Measurements from ENCODE around the gene IFI35. TPM values are rescaled to one million over a fixed set of nuclear protein-coding genes. Genes with fewer than 3 reads are reported as not detected.
"Not testable (repeated sequence)": the region's sequence is repeated elsewhere in the genome, so short reads cannot be mapped to it uniquely, and the experiment has no call there.

The IFI35 gene
- total RNA-seq, 2 experiments from 2014 or later, result 66.0 to 68.6 TPM

DNA sequence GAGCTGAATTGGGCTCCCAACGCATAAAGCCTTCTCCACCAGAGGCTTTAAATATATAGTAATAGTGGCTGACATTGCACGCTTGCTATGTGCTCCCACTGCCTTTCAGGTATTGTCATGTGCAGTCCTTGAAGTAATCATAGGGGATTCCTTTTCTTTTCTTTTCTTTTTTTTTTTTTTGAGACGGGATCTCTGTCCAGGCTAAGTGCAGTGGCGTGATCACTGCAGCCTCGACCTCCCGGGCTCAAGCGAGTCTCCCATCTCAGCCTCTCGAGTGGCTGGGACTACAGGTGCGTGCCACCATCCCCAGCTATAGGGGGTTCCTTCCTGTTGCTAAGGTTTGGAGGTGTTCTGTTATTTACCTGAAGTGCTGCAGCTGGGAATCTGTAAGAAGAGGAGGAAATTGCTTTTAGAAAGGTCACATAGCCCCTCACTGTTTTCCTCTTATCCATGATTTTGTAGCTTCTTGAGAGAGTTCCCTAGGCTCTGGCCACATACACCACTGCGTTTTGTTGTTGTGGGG, 7.5 kb upstream of the IFI35 start:
- CTCF ChIA-PET, result interaction anchor here (0.7 to 3.7 kb wide), 10 partner anchors 9 to 500 kb away, joined by 3 to 29 read pairs (median 9); partner anchors contain the start of genes AOC2, IFI35, PTGES3L and RND2
- Mint-ChIP-seq H3K27ac (peak overlapping the region; percentile 98), H3K9me3 (no peaks in the 10 kb centered on the region), H3K4me3 (peak overlapping the region; percentile 98), H3K36me3 (peaks cover 41% of the 10 kb centered on the region), H3K27me3 (no peaks in the 10 kb centered on the region), H3K4me1 (ENCODE audit: low read depth) (peaks cover 33% of the 10 kb centered on the region)
- no peak for DNase-seq
- POLR2A ChIA-PET, result interaction anchor here (0.6 to 2.3 kb wide), 17 partner anchors 8 to 369 kb away, joined by 3 to 18 read pairs (median 8); partner anchors contain the start of genes AARSD1, BECN1, BRCA1 and IFI35
- intact Hi-C loops (cut with micrococcal nuclease), result loop anchor here (5.0 kb wide), 1 partner anchor 167 kb away; the partner anchor contains the start of gene PSME3

DNA sequence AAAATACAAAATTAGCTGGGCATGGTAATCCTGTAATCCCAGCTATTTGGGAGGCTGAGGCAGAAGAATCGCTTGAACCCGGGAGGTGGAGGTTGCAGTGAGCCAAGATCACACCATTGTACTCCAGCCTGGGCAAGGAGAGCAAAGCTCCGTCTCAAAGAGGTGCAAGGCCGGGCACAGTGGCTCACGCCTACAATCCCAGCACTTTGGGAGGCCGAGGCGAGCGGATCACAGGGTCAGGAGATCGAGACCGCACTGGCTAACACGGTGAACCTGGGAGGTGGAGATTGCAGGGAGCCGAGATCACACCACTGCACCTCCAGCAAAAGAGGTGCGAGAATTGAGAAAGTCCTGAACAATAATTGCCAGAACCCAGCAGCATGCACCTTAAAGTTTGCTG, 5.7 kb upstream of the IFI35 start:
- DNase-seq; H3K9me3 Mint-ChIP-seq; POLR2A ChIA-PET; intact Hi-C loops (cut with micrococcal nuclease); CTCF ChIA-PET; H3K4me3 Mint-ChIP-seq; H3K27me3 Mint-ChIP-seq: not testable (repeated sequence)
- Mint-ChIP-seq H3K36me3 (peaks cover 39% of the 10 kb centered on the region), H3K27ac (peak overlapping the region; percentile 65), H3K4me1 (ENCODE audit: low read depth) (peaks cover 33% of the 10 kb centered on the region)

DNA sequence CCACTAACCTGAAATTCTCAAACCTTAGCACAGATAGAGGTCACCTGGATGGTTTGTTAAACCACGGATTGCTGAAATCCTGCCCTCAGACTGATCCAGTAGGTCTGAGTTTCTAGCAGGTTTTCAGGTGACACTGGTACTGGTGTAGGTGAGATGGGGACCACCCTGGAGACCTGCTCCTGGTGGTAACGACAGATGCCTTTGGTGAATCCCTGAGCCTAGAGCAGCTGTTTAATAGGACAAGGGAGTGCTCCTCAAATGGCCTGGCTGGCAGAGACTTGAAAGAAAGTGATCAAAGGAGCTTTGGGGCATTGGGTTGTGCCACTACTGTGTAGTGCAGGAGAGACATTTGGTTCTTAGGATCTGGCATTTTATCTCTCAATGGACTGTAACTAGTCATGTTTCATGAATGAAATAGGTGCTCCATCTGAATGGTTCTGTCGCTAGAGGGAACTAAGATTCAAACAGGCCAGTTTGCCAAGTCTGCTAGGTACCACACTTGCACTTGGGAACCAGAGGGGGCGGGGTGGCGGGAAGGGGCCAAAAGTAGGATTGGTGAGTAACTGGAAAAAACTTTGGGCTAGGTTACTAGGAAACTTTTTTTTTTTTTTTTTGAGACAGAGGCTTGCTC, 2.9 kb upstream of the IFI35 start:
- Mint-ChIP-seq H3K9me3 (no peaks in the 10 kb centered on the region), H3K27me3 (no peaks in the 10 kb centered on the region), H3K4me3 (no peak overlapping the region), H3K27ac (peak overlapping the region; percentile 49), H3K36me3 (peaks cover 40% of the 10 kb centered on the region), H3K4me1 (ENCODE audit: low read depth) (peaks cover 27% of the 10 kb centered on the region)
- intact Hi-C loops (cut with micrococcal nuclease), result no loop called here
- no peak for DNase-seq
- ChIA-PET CTCF (no interaction called here), POLR2A (interaction anchor here (0.9 kb wide), 1 partner anchor 9 kb away, joined by 3 read pairs; no protein-coding TSS in a partner anchor)

DNA sequence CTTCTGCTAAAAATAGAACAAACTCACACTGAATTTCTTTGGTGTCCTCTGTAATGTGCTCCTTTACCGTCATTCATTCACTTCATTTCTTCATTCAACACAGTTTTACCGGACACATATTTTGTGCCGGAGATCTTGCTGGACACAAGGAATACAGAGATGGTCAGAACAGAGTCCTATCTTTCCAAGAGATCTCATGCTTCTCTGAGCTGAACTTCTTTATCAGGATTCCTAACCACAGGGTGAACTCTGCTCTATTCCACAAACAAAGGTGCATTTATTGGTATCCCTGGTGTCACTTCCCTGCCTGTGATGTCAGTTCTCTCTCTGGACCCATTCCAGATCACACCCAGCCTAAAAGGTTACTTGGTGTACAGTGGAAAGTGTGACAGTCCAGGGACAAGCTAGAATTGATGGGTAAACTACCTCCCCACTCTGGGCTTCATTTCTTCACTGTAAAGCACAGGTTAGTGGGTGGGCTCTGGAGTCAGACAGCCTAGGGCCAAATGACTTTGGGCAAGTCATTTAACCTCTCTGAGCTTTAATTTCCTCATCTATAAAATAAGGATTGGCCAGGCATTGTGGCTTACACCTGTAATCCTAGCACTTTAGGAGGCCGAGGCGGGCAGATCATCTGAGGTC, 4.2 kb downstream of the IFI35 start:
- CTCF ChIA-PET, result interaction anchor here (0.6 to 1.4 kb wide), 2 partner anchors 13 to 432 kb away, joined by 3 to 6 read pairs; partner anchors contain the start of gene RPL27
- POLR2A ChIA-PET, result interaction anchor here (0.8 to 1.6 kb wide), 2 partner anchors 12 to 305 kb away, joined by 3 to 4 read pairs; partner anchors contain the start of gene RPL27
- Mint-ChIP-seq H3K27me3 (no peaks in the 10 kb centered on the region), H3K4me1 (ENCODE audit: low read depth) (peaks cover 15% of the 10 kb centered on the region), H3K27ac (no peak overlapping the region), H3K36me3 (peaks cover 20% of the 10 kb centered on the region), H3K9me3 (no peaks in the 10 kb centered on the region), H3K4me3 (no peak overlapping the region)
- no peak for DNase-seq
- intact Hi-C loops (cut with micrococcal nuclease), result no loop called here

DNA sequence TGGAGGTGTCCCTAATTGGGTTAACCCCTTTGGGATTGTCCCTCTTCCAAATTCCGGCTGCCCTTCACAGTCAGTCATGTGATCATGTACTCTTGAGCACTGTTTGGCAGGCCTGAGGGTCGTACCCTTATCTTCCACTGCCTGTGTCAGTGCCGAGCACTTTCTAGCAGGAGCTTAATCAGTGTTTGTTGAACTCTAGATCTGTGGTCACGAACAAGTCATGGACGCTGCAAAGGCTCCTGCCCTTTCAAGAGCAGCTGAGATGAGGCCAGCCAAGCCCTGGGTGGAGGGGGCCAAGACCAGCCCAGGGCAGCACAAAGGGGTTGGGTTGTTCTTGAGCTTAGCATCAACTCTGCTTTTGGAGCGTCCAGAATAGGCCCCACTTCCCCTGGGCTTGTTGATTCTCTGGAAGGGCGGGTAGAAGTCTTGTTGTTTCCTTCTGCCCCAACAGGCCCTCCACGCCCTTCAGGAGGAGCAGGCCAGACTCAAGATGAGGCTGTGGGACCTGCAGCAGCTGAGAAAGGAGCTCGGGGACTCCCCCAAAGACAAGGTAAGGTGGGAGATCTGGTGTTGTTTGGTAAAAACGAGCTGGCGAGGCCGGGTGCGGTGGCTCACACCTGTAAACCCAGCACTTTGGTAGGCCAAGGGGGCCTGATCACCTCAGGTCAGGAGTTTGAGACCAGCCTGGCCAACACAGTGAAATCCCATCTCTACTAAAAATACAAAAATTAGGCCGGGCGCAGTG, 5.3 kb downstream of the IFI35 start:
- intact Hi-C loops (cut with micrococcal nuclease), result no loop called here
- no peak for DNase-seq
- Mint-ChIP-seq H3K36me3 (peaks cover 15% of the 10 kb centered on the region), H3K4me1 (ENCODE audit: low read depth) (peaks cover 10% of the 10 kb centered on the region), H3K27ac (no peak overlapping the region), H3K9me3 (no peaks in the 10 kb centered on the region), H3K27me3 (no peaks in the 10 kb centered on the region), H3K4me3 (no peak overlapping the region)
- ChIA-PET POLR2A (interaction anchor here (1.3 to 2.7 kb wide), 4 partner anchors 8 to 304 kb away, joined by 3 to 14 read pairs (median 4); partner anchors contain the start of gene RPL27), CTCF (interaction anchor here (1.0 kb wide), 1 partner anchor 14 kb away, joined by 4 read pairs; the partner anchor contains the start of gene RPL27)

DNA sequence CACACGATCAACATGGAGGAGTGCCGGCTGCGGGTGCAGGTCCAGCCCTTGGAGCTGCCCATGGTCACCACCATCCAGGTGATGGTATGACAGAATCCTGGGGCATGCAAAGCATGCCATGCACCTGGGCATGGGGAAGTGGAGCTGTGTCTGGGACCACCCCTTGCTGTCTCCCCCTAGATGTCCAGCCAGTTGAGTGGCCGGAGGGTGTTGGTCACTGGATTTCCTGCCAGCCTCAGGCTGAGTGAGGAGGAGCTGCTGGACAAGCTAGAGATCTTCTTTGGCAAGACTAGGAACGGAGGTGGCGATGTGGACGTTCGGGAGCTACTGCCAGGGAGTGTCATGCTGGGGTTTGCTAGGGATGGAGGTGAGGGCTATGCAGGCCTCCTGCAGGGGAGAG, 6.7 kb downstream of the IFI35 start:
- H3K27ac Mint-ChIP-seq, result no peak overlapping the region
- no peak for DNase-seq
- CTCF ChIA-PET, result no interaction called here
- H3K4me1 Mint-ChIP-seq (ENCODE audit: low read depth), result peaks cover 8% of the 10 kb centered on the region
- intact Hi-C loops (cut with micrococcal nuclease), result no loop called here
- H3K27me3 Mint-ChIP-seq, result no peaks in the 10 kb centered on the region
- H3K9me3 Mint-ChIP-seq, result no peaks in the 10 kb centered on the region
- POLR2A ChIA-PET, result interaction anchor here (2.7 kb wide), 1 partner anchor 15 kb away, joined by 14 read pairs; the partner anchor contains the start of gene RPL27
- H3K36me3 Mint-ChIP-seq, result peaks cover 14% of the 10 kb centered on the region
- no peak overlapping the region for H3K4me3 Mint-ChIP-seq

DNA sequence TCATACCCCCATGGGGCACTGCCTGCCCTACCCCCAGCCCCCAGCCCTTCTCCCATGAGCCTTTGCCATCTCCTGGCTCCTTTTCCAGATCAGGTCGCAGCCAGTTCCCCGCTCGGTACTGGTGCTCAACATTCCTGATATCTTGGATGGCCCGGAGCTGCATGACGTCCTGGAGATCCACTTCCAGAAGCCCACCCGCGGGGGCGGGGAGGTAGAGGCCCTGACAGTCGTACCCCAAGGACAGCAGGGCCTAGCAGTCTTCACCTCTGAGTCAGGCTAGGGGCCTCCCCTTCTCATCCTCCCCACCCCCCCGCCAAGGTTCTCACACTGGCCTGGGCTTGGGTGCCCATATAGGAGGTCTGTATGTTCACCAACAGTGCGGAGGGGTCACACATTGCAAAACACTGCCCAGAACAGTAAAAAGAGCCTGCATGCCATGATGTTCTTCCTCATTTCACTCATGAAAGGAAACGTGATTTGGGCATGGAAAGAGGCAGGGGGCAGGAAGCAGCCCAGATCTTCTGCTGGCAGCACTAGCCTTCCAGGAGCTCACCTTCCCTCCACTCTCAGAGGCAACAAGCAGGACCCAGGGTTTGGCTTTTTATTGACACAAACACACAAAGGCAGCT, 7.5 kb downstream of the IFI35 start:
- Mint-ChIP-seq H3K27ac (no peak overlapping the region), H3K9me3 (no peaks in the 10 kb centered on the region), H3K4me1 (ENCODE audit: low read depth) (peaks cover 14% of the 10 kb centered on the region), H3K4me3 (no peak overlapping the region), H3K36me3 (peaks cover 14% of the 10 kb centered on the region), H3K27me3 (no peaks in the 10 kb centered on the region)
- DNase-seq, result no peak
- POLR2A ChIA-PET, result interaction anchor here (0.6 to 2.7 kb wide), 2 partner anchors 15 to 1004 kb away, joined by 3 to 14 read pairs; partner anchors contain the start of gene RPL27
- CTCF ChIA-PET, result interaction anchor here (0.6 to 1.1 kb wide), 2 partner anchors 8 to 10 kb away, joined by 3 to 4 read pairs; partner anchors contain the start of gene IFI35
- intact Hi-C loops (cut with micrococcal nuclease), result no loop called here

DNA sequence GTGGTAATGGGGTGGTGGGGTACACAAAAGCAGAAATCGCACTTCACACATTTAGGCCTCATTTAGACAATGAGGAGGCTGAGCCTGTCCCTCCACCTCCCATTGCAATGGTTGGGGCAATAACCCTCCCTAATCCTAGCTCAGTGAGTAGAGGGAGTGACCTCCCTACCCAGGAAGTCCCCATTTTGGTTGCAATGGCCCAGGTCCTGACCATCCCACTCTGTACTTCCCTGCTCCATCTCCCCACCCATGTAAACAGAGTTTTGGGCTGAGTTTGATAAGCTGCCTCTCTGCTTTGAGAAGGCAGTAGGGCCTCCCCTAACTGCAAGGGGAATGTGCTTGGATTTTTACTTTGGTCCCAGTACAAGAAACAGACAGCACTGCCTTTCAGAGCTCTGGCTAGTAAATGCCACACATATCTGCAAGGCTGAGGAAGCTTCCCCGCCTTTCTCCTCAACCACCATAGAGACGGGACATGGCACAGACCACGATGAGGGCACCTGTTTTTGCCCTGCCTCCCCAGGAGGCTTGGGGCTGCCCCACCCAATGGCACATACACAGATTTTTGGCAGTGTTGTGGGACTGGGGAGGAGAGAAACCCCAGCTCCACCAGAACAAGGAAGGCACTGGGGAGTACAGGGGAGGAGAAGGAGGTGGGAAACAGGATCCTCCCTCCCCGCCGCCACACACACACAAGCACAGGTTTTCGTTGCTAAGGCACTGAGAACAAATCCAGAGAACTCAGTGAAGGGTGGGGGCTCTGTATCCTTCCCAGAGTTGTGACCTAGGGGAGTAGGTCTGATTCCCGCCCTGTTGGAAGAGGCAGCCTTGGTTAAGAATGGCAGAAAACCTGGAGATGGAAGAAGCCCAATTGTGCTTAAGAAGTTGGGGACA, 8.3 kb downstream of the IFI35 start:
- Mint-ChIP-seq H3K27ac (peak overlapping the region; percentile 56), H3K27me3 (no peaks in the 10 kb centered on the region), H3K4me1 (ENCODE audit: low read depth) (peaks cover 20% of the 10 kb centered on the region), H3K9me3 (no peaks in the 10 kb centered on the region), H3K36me3 (peaks cover 14% of the 10 kb centered on the region), H3K4me3 (no peak overlapping the region)
- DNase-seq, result no peak
- CTCF ChIA-PET, result interaction anchor here (0.6 to 1.1 kb wide), 3 partner anchors 9 to 358 kb away, joined by 3 to 4 read pairs (median 3); partner anchors contain the start of gene IFI35
- POLR2A ChIA-PET, result interaction anchor here (0.6 to 0.7 kb wide), 2 partner anchors 62 to 1005 kb away, joined by 3 read pairs; no protein-coding TSS in a partner anchor
- intact Hi-C loops (cut with micrococcal nuclease), result no loop called here

DNA sequence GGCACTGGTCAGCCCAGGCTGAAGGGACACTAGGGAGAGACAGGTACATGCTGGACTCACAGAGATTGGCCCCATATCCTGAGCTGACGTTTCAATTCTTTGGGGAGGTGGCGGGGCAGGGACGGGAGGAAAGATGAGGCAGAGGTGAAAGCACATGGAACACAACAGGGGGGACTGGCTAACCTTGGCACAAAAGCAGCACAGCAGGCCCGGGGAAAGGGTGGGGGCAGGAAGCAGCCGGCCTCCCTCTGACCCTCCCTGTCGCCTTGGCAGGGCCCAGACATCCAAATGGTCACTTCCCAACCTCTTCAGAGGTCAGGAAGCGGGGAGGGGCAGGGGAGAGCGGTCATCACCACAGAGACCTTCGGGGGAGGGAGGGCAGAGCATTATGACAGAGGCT, 9.0 kb downstream of the IFI35 start:
- ChIA-PET POLR2A (interaction anchor here (0.7 kb wide), 1 partner anchor 62 kb away, joined by 3 read pairs; no protein-coding TSS in a partner anchor), CTCF (interaction anchor here (0.6 to 1.1 kb wide), 2 partner anchors 9 to 1353 kb away, joined by 3 to 4 read pairs; partner anchors contain the start of gene IFI35)
- Mint-ChIP-seq H3K27ac (peak overlapping the region; percentile 56), H3K4me1 (ENCODE audit: low read depth) (peaks cover 21% of the 10 kb centered on the region), H3K9me3 (no peaks in the 10 kb centered on the region), H3K27me3 (no peaks in the 10 kb centered on the region), H3K4me3 (no peak overlapping the region), H3K36me3 (peaks cover 14% of the 10 kb centered on the region)
- intact Hi-C loops (cut with micrococcal nuclease), result no loop called here
- no peak for DNase-seq

DNA sequence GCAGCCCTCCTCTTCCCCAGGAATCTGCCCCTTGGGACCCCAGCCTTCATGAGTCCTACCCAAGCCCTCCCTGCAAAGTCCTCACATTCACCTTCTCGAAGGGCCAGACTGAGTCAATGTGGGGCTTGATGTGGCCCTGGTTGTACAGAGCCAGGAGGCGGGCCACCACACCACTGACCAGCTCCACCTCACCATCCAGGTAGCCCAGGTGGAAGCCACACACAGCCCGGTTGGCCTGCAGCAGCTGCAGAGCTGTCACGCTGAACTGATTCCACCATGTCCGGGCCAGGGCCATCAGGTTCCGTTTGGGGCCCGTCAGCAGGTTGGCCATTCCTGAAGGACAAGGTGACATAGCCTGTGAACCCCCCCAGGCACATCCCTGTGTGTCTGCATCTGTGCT, 9.6 kb downstream of the IFI35 start:
- no peak for DNase-seq
- Mint-ChIP-seq H3K27me3 (no peaks in the 10 kb centered on the region), H3K4me1 (ENCODE audit: low read depth) (peaks cover 22% of the 10 kb centered on the region), H3K27ac (no peak overlapping the region), H3K4me3 (no peak overlapping the region), H3K9me3 (no peaks in the 10 kb centered on the region), H3K36me3 (peaks cover 14% of the 10 kb centered on the region)
- ChIA-PET POLR2A (no interaction called here), CTCF (interaction anchor here (0.6 kb wide), 1 partner anchor 1354 kb away, joined by 3 read pairs; no protein-coding TSS in a partner anchor)
- intact Hi-C loops (cut with micrococcal nuclease), result no loop called here

All from activated CD4-positive, alpha-beta memory T cell treated with anti-CD3 and anti-CD28 coated beads for 36 hours (primary cell).